M059J (cell line): ENCODE results near the gene TNFSF12. TPM values are rescaled to one million over a fixed set of nuclear protein-coding genes. Genes with fewer than 3 reads are reported as not detected.

Source experiments
- DNase-seq: peaks from one replicate; pipeline ENCODE4 v3.0.0-alpha.2; 2012; ENCODE audit warnings: low read depth
- total RNA-seq: library from RNA; depleted of rRNA; stranded (reverse); fragments of >200 nt; shearing (Covaris generic); gene quantifications from 2 replicates; pipeline ENCODE4 v1.2.3, GENCODE V29; 2014; rRNA removed

Gene TNFSF12, protein sequence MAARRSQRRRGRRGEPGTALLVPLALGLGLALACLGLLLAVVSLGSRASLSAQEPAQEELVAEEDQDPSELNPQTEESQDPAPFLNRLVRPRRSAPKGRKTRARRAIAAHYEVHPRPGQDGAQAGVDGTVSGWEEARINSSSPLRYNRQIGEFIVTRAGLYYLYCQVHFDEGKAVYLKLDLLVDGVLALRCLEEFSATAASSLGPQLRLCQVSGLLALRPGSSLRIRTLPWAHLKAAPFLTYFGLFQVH
- total RNA-seq, result 13.3 and 20.3 TPM in 2 replicates

DNA sequence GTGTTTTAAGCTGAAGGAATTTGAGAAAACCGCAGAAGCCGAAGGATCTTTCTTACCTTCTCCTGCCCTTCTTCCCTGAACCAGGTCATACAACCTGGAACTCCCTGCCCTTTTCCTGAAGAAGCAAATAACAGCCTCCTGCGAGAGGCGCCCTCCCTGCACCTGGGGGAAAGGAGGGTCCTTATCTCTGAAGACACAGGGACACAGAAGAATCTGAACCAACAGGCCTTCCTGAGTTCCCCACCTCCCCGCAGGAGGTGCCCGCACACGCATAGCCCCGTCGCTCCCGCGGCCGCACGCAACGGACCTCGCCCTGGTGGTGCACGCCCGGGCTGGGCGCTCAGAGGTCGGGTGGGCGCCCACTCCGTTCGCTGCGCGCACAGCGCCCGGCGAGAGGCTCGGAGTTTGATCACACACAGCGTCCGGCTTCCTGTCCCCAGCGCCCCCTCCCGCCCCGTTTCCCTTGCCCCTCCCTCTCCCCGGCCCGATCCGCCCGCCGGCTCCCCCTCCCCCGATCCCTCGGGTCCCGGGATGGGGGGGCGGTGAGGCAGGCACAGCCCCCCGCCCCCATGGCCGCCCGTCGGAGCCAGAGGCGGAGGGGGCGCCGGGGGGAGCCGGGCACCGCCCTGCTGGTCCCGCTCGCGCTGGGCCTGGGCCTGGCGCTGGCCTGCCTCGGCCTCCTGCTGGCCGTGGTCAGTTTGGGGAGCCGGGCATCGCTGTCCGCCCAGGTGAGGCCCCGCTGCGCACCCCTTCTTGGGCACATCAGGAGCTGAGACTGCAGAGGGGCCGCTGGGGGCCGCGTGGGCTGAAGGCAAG, at the start of gene TNFSF12:
Gene TNFSF12, plus strand, starts transcription at position 474 of the 816 bp plus-strand sequence. Its CDS starts 96 bp downstream, at position 570.
- DNase-seq, result peak; percentile 36

DNA sequence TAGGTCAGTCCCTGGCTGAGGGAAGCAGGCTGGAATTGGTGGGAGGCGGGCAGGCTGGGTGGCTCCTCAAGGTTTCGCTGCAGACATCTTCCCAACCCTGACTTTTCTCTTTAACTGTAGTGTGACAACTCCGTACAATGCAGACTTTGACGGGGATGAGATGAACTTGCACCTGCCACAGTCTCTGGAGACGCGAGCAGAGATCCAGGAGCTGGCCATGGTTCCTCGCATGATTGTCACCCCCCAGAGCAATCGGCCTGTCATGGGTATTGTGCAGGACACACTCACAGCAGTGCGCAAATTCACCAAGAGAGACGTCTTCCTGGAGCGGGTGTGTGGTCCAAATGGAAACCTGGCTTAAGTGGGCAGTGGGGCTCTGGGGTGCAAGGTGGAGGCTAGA, 49.7 kb upstream of the TNFSF12 start:
- DNase-seq, result no peak

DNA sequence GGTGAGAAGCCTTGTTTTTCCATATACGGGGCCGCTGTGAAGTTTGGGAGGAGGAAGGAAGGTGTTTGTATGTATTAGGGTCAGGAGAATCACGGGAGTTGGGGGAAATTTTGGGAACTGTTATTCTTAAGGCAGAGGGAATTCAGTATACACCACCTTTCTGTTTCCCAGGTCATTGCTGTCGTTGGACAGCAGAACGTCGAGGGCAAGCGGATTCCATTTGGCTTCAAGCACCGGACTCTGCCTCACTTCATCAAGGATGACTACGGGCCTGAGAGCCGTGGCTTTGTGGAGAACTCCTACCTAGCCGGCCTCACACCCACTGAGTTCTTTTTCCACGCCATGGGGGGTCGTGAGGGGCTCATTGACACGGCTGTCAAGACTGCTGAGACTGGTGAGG, 47.1 kb upstream of the TNFSF12 start:
- no peak for DNase-seq

DNA sequence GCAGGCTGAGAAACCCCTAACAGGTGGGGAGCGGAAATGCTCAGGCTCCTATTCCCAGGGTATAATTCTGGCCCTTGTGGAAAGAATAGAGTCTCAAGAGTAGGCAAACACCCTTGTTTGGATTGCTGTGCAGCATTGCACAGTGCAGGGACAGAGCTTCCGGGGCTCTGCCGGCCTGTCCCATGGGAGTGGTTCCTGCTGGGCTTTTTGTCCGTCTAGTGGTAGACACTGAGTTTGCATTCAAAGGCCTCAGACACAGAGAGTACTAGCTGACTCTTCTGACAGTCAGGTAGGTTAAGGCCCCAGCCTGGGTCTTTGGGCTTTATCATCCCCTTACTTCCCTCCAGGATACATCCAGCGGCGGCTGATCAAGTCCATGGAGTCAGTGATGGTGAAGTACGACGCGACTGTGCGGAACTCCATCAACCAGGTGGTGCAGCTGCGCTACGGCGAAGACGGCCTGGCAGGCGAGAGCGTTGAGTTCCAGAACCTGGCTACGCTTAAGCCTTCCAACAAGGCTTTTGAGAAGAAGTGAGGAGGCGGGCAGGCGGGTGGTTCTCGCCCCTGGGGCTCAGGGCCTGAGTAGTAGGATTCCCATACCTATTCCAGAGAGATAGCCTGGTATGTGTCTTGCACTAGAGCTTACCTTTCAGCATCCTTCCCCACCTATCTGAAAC, 46.5 kb upstream of the TNFSF12 start:
- DNase-seq, result no peak

DNA sequence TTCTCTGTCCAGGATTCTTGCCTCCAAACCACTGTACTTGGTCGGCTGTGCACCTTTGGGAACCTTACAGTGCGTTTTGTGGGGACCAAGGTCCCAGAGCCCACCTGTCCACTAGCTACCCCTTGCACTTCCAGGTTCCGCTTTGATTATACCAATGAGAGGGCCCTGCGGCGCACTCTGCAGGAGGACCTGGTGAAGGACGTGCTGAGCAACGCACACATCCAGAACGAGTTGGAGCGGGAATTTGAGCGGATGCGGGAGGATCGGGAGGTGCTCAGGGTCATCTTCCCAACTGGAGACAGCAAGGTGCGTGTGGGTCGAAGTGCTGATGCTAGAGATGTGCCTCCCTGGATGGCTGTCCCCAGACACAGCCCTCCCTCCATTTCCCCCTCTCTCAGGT, 45.9 kb upstream of the TNFSF12 start:
- no peak for DNase-seq

DNA sequence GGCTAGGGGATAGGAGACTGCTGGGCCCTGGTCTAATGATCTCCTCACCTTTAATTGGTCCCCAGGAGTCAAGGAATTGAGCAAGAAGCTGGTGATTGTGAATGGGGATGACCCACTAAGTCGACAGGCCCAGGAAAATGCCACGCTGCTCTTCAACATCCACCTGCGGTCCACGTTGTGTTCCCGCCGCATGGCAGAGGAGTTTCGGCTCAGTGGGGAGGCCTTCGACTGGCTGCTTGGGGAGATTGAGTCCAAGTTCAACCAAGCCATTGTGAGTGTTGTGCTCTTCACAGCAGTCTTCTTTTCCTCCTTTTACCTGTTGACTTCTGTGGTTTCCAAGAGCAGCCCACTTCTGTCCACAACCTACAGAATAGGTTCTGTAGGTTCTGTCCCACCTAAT, 45.3 kb upstream of the TNFSF12 start:
- DNase-seq, result no peak

DNA sequence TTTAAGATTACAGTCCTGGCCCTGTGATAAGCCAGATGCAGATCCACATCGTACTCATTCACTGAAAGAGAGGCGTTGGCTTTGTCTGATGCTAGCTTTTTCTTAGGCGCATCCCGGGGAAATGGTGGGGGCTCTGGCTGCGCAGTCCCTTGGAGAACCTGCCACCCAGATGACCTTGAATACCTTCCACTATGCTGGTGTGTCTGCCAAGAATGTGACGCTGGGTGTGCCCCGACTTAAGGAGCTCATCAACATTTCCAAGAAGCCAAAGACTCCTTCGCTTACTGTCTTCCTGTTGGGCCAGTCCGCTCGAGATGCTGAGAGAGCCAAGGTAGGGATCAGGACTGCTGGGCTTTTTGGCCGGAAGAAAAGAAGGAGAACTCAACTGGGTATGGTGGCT, 40.7 kb upstream of the TNFSF12 start:
- DNase-seq, result no peak

DNA sequence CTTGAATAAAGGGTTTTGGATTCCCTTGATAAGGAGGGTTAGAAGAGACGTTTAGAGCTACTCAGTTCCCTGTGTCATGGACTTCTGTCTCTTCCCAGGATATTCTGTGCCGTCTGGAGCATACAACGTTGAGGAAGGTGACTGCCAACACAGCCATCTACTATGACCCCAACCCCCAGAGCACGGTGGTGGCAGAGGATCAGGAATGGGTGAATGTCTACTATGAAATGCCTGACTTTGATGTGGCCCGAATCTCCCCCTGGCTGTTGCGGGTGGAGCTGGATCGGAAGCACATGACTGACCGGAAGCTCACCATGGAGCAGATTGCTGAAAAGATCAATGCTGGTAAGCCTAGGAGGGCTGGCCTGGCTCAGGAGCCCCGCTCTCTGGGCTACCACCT, 40.0 kb upstream of the TNFSF12 start:
- no peak for DNase-seq

DNA sequence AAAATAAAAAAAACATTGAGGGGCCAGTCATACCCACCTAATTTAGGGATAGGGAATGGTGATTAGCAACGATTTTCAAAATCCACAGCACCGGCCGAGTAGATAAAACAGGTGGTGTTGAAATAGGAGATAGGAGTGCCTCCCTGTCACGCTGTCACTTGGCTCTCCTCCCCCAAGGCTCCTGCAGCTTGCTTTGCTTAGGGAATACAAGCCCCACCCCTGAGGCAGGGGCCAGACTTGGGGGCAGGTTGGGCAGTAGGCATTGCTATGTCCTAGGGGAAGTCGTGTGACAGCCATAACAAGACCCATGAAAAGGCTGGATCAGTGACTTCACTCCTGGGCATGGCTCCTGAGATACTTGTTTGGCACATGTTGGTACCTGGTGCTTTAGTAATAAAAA, 38.9 kb upstream of the TNFSF12 start:
- DNase-seq, result no peak

DNA sequence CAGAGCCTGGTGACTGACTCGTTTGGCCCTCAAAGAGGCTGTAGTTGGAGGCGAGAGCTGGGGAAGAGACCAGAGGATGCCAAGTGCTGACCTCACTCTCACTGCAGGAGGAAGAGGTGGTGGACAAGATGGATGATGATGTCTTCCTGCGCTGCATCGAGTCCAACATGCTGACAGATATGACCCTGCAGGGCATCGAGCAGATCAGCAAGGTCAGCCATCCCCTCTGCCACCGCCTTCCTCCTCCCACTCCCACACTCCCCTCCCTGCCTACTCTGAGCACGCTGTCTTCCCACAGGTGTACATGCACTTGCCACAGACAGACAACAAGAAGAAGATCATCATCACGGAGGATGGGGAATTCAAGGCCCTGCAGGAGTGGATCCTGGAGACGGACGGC, 37.8 kb upstream of the TNFSF12 start:
- no peak for DNase-seq

DNA sequence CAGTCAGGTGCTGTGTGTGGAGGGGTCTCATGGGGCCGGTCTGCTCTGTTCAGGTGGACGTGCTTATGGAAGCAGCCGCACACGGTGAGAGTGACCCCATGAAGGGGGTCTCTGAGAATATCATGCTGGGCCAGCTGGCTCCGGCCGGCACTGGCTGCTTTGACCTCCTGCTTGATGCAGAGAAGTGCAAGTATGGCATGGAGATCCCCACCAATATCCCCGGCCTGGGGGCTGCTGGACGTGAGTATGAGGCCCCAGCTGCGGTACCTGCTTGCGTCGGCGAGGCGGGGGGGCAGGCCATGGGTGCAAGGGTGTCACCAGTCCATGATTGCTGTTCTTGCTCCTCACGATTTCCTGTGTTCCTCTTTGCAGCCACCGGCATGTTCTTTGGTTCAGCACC, 36.8 kb upstream of the TNFSF12 start:
- no peak for DNase-seq

DNA sequence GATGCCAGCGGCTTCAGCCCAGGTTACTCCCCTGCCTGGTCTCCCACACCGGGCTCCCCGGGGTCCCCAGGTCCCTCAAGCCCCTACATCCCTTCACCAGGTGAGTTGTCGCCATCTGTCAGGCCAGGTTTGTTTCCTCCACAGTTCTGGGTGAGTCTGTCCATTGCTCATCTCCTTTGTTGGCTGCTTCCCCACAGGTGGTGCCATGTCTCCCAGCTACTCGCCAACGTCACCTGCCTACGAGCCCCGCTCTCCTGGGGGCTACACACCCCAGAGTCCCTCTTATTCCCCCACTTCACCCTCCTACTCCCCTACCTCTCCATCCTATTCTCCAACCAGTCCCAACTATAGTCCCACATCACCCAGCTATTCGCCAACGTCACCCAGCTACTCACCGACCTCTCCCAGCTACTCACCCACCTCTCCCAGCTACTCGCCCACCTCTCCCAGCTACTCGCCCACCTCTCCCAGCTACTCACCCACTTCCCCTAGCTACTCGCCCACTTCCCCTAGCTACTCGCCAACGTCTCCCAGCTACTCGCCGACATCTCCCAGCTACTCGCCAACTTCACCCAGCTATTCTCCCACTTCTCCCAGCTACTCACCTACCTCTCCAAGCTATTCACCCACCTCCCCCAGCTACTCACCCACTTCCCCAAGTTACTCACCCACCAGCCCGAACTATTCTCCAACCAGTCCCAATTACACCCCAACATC, 35.9 kb upstream of the TNFSF12 start:
- DNase-seq, result no peak

DNA sequence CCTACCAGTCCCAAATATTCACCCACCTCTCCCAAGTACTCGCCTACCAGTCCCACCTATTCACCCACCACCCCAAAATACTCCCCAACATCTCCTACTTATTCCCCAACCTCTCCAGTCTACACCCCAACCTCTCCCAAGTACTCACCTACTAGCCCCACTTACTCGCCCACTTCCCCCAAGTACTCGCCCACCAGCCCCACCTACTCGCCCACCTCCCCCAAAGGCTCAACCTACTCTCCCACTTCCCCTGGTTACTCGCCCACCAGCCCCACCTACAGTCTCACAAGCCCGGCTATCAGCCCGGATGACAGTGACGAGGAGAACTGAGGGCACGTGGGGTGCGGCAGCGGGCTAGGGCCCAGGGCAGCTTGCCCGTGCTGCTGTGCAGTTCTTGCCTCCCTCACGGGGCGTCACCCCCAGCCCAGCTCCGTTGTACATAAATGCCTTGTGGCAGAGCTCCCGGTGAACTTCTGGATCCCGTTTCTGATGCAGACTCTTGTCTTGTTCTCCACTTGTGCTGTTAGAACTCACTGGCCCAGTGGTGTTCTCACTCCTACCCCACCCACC, 34.9 kb upstream of the TNFSF12 start:
- no peak for DNase-seq

DNA sequence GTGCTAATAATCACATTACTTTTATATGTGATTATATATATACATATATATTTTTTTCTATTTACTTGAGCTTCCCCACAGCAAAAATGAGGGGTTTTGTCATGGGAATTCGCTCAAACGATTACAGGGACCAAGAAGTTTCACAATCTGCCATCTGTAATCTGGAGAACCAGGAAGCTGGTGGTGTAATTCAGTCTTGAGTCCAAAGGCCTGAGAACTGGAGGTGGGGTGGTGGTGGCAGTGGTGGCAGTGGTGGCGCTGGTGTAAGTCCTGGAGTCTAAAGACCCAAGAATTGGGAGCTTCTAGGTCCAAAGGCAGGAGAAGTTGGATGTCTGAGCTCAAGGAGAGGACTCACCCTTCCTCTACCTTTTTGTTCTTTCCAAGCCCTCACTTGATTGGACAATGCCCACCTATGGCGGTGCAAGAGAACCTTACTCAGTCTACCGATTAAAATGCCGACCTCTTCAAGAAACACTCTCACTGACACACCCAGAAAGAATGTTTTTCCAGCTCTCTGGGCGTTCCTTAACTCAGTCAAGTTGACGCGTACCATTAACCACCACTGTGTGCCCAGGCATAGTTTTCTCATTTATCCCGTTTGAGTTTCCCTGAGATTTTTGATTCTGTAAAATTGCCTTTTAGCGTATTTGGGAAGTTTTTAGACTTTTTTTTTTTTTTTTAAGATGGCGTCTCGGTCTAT, 32.8 kb upstream of the TNFSF12 start:
- no peak for DNase-seq

DNA sequence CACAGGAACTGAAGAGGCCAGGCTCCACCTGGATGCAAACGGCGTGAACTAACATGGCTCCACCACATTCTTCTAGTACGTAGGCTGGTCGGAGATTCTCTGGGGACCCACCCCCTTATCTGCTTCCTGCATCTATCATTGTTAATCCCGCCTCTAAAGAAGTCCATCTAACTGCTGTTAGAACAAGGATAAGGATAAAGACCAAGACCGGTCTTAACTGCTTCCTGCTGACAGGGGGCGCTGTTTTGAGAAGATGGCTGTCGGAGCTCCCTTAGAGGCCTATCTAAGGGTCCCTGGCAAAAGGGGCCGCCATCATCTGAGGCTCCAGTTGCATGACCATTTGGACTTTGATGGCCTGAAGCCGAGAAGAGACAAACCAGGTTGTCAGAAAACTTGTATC, 25.8 kb upstream of the TNFSF12 start:
- no peak for DNase-seq

DNA sequence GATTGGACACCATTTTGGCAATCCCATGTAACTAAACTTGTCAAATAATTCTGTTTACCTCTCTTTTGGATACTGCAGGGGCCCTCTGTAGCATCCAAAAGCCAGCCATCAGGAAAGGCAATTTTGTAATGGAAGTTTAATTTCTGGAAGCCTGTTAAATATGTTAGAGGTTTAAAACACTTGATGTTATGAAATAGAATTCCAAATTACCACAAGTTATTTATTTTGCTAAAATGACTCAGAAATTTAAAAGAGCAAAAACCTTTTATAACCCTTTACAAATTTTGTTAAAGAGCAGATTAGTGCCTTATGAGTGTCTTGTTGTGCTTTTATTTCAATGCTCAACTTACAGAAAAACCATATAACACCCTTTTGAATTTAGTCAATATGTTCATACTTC, 20.0 kb upstream of the TNFSF12 start:
- no peak for DNase-seq

DNA sequence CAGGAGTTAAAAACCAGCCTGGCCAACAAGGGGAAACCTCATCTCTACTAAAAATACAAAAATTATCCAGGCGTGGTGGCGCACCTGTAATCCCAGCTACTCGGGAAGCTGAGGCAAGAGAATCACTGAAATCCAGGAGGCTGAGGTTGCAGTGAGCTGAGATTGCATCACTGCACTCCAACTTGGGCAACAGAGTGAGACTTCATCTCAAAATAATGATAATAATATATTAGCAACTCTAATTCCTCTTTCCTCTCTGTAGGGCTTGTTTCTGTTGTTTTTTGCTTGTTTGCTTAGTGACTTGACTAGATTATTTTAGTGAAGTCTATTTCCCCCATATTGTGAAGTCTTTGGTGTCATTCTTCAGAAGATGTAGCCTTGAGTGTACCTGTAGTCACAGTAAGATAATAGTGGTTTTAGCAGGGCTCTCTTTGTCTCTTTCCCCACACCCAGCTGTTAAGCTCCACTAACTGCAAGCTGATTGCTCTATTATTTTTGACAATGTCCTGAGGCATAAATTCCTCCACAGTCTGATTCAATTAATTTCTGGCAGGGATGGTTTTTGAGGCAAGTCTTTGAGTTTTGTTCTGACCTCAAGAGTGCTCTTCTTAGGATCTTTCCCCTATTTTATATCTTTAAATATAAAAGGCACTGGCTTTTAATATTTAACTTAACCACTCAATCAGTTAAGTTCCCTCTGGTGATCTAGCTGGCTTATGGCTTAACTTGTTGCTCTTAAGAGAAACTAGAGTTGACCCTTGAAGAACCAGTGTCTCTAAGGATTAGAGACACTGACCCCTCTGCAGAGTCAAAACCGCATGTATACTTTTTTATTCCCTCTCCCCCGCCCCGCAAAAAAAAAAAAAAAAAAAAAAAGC, 18.6 kb upstream of the TNFSF12 start:
- DNase-seq, result no peak

DNA sequence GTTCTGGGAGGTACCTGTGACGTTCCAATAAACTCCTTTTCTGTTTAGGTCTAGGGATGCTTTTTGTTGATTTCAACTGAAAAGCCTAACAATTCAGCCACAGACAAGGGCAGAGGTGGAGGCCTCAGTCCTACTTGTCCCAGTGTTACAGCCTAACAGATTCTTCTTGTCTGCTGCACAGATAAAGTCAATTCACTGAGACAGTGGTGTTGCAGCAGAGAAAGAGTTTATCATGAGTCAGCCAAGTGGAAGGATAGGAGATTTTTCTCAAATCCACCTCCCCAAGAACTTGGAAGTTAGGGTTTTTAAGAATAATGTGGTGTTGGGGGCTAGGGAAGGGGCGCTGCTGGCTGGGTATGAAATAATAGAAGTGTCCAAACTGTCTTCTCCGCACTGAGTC, 10.8 kb upstream of the TNFSF12 start:
- no peak for DNase-seq

DNA sequence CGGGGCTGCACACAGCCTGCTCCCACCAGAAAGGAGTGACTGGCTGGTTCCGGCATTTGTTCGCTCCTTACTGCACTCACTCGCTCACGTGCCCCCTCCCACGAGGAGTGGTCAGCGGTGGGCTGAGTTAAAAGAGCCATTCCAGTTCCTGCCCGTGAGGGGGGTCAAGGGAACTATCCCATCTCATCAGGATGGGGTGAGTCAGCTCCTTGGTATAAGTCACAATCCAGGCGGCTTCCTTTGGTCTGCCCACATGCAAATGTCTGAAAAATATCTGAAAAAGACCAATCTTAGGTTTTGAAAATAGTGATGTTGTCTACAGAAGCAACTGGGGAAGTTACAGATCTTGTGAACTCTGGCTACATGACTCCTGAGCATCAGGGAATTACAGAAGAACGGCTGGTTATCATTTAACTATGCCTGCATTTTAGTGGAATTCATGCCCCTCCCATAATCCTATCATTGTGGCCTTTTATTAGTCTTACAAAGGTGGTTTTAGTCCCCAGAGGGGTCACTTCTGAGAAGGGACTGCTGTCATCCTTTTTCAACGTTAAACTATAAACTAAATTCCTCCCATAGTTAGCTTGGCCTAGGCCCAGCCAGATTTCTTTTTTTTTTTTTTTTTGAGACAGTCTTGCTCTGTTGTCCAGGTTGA, 9.8 kb upstream of the TNFSF12 start:
- peak; percentile 25 for DNase-seq
